HG02852 (cell line): Measurements from ENCODE around the gene MXD1.
"Not testable (repeated sequence)": the region's sequence is repeated elsewhere in the genome, so short reads cannot be mapped to it uniquely, and the experiment has no call there.

ENCODE experiments used
- ATAC-seq: cut with Tn5 transposase; IDR thresholded peaks from one replicate; pipeline ENCODE4 v1.9.1; 2021; ENCODE audit warnings: mild to moderate bottlenecking, moderate library complexity; ENCODE audit not compliant: unreplicated experiment

MXD1 gene, protein sequence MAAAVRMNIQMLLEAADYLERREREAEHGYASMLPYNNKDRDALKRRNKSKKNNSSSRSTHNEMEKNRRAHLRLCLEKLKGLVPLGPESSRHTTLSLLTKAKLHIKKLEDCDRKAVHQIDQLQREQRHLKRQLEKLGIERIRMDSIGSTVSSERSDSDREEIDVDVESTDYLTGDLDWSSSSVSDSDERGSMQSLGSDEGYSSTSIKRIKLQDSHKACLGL

DNA sequence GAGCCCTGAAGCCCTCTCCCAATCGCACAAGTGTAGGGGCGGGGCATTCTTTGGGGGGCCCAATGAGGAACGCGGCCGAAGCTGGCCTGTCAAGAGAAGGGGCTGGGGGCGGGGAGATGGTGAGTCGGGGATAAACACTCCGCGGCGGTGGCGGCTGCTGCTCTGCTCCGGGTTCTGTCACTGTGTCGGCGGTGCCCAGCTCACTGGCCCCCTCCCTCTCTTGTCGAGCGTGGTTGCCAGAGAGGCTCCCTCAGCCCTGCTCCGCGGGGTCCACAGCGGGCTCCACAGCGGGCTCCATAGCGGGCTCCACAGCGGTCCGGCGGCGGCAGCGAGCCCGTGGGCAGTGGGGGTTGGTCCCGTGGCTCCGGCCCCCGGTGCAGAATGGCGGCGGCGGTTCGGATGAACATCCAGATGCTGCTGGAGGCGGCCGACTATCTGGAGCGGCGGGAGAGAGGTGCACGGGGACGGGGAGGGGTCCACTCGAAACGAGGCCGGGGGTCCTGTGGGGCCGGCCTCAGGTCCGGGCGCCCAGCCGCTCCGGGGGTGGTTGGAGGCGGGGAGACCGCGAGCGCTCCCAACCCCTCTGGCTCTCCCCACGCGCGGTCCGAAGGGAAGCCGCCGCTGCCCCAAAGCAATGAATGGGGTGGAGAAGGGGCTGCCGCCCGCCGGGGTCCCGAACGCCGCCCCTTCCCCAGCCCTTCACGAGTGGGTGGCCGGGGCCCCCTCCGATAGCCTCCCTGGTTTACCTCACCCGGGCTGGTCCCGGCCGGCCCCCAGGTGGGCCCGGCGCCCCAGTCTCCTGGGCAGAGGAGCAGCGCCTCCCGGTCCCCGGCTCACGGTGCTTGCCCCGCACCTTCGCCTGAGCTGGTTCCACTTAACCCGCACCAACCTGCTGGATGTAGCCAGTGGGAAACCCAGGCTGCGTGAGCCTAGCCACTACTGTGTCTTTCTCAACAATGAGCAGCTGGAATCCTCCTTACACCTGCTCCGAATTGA lies at the start of gene MXD1:
TSS of gene MXD1 (plus strand) at position 160 of the 996 bp plus-strand sequence. CDS start at position 382, 222 bp downstream.
- no peak for ATAC-seq

DNA sequence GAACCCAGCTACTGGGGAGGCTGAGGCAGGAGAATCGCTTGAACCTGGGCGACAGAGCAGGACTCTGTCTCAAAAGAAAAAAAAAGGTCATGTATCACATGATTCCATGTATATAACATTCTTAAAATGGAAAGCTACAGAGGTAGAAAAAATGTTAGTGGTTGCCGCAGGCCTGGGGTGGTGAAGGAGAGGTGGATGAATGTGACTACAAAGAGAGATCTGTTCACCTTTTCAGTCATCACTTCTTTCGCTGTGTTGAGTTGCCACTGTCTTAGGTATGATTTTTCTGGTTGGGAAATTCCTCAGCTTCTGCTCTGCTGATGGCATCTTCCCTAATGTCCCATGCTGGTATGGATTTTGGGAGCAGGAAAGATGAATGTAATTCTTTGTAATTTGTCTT lies 26.5 kb upstream of the MXD1 start:
- no peak for ATAC-seq

DNA sequence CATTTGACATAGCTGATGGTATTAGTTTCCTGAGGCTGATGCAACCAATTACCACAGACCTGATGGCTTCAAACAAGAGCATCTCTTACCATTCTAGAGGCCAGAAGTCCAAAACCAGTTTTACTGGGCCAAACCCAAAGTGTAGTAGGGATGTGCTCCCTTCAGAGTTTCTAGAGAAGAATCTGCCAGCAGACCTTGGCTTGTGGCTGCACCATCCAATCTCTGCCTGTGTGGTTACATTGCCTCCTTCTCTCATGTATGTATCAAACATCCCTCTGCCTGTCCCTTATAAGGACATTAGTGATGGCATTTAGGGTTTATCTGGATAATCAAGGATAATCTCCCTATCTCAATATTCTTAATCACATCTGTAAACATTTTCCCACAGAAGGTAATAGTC lies 25.6 kb upstream of the MXD1 start:
- ATAC-seq, result no peak

DNA sequence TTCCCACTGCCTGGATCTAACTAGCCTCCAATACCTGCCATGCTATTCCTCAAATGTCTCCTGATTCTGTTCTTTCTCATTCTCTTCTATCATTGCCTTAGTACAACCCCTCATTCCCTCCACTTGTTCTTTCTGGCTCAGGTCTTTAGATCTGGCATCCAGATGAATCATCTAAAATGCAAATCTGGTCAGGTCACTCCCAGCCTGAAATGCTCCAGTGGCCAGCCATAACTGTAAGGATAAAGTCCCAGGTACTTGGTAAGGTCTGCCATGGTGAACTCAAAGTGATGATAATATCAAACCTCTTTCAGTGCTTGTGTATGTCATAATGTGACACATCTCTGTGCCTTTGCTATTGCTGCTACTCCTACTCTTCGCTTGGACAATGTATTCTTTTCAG lies 24.0 kb upstream of the MXD1 start:
- no peak for ATAC-seq

DNA sequence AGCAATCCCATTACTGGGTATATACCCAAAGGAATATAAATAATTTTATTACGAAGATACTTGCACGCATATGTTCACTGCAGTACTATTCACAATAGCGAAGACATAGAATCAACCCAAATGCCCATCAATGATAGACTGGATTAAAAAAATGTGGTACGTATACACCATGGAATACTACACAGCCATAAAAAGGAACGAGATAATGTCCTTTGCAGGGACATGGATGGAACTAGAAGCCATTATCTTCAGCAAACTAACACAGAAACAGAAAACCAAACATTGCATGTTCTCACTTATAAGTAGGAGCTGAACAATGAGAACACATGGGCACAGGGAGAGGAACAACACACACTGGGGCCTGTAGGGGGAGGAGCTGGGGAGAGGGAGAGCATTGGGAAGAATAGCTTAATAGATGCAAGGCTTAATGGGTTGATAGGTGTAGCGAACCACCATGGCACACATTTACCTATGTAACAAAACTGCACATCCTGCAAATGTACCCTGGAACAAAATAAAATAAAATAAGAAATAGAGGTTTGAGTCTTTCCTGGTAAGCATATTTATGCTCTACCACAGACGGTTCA lies 22.0 kb upstream of the MXD1 start:
- ATAC-seq, result not testable (repeated sequence)

DNA sequence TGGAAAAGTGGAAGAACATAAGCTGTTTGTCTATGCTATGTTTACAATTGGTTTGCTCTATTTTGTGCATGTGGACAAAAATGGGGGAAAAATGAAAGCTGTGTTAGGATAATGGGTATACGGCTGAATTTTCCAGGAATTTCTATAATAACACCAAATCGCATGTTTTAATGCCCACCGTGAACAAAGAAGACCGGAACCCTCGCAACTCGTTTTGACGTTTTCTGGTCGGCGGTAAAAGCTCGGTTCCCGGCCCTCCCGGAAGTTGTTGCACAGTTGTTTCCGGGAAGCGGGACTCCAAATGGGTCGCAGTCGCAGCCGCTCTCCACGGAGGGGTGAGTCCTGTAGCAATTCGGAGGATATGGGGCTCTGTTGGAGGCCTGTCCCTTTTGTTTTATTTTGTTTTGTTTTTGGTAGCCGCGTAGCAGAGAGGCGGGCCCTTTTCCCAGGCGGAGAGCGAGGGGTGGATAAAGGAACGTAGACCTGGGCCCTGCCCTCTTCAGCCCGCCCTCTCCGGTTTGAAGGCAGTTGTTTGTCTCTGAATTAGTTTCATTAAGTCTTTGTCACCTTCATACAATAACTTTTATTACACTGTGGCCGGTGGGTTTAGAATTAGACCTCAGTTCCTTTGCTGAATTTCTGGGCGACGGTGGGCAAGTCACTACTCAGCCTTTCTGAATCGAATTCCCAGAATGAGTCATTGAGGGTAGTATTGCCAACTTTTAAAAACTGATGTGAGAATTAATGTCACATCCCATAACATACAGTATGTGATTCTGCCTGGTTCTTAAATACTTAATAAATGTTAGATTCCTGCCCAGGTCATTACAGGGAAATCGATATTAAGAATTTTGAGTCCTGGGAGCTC lies 21.0 kb upstream of the MXD1 start, which contains the start of gene SNRNP27:
TSS of gene SNRNP27 (plus strand) at position 273 of the 868 bp plus-strand sequence. CDS start at position 302, 29 bp downstream.
- peak; percentile 82 for ATAC-seq

DNA sequence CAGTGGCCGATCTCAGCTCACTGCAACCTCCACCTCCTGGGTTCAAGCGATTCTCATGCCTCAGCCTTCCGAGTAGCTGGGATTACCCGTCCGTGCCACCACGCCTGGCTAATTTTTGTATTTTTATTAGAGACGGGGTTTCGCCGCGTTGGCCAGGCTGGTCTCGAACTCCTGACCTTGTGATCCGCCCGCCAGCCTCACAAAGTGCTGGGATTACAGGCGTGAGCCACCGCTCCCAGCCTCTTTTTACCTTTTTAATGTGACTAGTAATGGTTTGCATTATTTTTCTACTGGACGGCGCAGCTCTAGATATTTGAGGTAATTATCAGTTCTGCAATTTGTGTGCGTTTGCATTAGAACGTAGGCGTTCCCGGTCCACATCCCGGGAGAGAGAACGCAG lies 20.2 kb upstream of the MXD1 start:
- ATAC-seq, result not testable (repeated sequence)

DNA sequence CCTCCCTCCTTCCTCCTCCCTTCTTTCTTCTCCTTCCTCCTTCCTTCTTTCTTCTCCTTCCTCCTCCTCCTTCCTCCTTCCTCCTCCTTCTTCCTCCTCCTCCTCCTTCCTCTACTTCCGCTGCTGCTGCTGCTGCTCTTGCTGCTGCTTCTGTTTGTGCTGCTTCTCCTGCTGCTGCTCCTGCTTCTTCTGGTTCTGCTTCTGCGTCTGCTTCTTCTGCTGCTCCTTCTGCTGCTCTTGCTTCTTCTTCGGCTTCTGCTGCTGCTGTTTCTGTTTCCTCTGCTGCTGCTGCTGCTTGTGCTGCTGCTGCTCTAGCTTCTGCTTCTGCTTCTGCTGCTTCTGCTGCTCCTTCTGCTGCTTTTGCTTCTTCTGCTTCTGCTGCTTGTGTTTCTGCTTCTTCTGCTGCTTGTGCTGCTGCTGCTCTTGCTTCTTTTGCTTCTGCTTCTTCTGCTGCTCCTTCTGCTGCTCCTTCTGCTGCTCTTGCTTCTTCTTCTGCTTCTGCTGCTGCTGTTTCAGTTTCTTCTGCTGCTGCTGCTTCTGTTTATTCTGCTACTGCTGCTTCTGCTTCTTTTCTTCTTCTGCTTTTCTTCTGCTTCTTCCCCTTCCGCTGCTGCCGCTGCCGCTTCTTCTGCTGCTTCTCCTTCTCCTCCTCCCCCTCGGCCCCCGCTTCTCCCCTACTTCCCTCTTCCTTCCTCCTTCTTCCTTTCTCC lies 12.5 kb upstream of the MXD1 start:
- ATAC-seq, result no peak

DNA sequence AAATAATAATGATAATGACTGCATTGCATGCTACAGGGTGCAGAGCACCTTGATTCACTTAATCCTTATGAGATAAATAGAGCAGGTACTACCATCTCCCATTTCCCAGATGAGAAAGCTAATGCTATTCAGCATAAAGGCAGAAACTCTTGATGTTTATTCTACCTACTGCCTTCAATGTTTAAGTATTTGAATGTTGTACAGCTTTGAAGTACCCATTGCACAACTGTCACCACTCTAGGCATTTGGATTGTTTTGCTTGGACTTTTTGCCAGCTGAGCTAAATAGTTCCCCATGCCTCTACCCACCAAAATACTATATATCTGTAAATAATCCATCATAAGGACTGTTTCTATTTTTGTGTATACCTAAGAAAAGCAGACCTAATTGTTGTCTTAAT lies 7.7 kb upstream of the MXD1 start:
- no peak for ATAC-seq

DNA sequence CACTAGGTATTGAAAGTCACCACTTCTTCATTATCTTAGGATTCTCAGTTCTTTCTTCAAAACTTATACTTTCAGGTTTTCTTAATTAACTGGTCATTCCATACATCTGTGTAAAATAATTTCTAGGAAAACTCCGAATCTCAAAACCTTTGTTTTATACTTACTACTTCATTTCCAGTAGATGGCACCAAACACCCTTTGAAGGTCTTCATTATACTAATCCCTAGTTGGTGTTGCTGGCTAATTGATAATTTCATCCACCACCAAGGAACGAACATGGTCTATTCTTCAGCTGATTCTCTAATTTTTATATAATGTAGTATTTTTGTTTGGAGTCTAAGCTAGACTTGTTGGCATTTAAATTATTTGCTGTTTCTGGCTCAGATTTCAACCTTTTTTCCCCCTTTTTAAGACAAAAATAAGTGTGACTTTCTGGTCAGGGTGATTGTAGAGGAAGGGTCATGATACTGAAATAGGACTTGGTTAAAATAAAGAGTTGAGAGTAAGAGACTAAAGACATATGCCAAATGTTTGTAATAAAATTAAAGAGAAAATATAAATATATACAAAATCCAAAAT lies 2.8 kb upstream of the MXD1 start:
- ATAC-seq, result no peak

DNA sequence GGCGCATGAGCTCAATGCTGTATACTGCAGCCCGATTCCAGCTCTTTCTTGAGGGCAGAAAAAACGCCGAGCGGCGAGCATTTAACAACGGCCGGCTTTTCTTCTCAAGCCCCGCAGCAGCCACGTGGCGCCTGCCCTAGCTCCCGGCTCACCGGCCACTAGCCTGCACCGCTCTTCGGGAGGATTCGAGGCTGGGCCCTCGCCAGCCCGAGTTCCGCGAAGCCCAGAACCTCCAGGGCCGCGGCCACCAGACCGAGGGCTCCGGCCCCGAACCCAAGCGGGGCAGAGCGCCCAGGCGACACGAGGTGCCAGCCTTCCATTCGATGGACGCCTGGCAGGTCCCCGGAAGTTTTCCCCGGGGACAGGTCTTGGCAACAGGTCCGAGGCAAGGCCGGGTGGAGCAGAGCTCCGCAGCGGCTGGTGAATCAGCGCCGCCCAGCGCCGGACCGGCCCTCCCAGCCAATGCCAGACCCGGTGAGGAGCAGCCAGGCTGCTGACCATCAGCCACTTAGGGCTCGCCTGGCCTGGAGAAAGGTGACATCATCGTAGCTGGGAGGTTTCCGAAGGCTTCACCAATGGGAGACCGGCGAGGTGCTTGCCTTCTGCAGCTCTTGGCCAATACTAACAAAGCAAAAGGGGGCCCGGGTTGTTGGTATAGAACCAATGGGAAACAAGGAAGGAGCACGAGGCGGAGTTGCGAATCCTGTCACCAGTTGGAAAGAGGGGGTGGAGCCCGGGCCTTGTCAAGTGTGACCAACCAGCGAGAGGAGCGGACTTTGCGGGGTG lies 552 bp upstream of the MXD1 start:
- ATAC-seq, result peak; percentile 90

DNA sequence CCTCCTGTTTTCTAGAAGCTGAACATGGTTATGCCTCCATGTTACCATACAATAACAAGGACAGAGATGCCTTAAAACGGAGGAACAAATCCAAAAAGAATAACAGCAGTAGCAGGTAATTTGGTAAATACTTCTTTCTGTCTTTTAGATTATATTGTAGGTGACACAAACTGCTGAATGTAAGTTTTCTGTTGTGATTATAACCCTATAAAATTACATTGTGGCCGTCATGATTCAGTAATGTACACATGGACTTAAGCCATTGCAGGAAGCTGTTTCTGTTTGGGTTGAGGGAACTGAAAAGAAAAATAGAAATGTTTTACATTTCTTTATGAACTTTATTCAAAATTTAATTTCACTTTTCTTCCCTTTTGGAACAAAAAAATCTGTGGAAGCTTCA lies 1.2 kb downstream of the MXD1 start:
- no peak for ATAC-seq

DNA sequence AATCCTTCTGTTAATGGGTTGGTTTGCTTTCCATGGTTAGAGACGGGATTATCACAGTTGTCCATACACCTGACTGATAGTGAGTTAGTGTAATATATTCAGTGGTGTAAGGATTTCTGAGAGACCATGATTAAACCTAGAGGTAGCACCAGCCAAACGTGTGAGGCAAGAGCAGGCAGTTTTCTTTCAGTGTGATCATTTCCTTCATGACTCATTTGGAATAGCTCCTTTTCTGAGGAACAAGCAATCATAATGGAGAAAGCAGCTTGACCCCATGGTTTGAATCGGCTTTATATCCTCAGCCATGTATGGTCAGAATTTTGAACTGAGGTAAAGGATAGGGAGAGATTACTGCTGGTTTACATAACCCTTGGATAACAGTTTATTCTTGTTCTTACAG lies 2.9 kb downstream of the MXD1 start:
- no peak for ATAC-seq

DNA sequence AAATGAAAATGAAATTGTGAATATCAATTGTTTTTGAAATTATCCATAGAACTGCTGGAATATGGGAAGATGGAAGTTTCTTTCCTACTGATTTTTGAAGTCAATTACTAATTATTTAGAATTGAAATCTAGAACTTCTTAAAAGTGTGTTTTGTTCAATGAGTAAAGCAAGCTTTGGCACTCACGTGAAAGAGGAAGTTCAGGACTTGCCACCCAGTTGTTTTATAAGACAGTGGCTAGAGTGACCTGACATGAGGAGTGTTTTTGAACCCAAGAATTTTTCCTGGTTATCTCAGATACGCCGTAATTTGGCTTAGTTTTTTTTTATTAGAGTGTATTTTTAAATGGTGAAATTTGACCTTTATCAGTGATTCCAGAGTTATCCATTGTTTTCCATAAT lies 3.5 kb downstream of the MXD1 start:
- ATAC-seq, result no peak

DNA sequence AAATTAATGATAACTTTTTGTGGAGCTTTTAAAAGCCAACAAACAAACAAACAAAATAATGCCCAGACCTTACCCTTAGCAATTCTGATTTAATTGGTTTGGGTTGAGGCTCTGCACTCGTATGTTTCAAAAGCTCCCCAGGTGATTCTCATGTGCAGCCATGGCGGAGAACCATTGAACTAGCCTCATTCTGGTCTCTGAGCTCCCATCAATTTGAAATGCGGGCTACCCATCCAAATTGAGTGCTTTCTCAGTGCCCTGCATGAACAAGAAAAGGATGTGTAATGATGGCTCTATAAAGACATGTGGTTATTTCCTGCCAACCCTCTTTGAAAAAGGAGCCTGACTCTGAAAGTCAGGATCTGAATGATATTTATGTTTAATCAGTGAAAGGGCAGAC lies 8.2 kb downstream of the MXD1 start:
- ATAC-seq, result no peak

DNA sequence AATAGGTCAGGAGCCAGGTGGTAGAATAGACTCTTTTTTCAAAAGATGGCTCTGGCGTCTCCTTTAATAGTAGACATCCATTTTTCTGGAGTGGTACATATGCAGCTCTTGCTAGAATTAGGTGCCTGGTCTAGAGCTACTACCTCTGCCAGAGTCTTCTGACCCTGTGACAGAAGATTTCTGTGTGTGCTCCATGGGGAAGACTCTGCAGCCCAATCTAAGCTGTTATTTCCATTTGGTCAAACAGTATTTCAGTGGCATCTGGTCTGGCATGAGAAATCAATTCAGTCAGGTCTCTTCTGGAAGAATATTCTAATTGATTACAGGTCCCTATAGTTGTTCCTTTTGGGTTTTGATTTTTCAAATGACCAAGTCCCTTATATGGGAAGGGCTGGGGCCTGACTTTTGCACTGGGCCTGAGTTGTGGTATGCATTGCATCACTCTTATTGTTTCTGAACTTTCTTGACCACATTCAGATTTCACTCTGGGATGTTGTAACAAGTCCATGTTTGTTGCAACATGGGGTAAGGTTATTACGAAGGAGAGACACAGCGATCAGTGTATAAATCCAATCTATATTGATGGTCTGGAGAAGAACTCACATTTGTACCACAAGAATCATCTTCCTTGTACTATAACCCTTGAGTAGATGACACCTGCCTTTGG lies 12.1 kb downstream of the MXD1 start:
- no peak for ATAC-seq

DNA sequence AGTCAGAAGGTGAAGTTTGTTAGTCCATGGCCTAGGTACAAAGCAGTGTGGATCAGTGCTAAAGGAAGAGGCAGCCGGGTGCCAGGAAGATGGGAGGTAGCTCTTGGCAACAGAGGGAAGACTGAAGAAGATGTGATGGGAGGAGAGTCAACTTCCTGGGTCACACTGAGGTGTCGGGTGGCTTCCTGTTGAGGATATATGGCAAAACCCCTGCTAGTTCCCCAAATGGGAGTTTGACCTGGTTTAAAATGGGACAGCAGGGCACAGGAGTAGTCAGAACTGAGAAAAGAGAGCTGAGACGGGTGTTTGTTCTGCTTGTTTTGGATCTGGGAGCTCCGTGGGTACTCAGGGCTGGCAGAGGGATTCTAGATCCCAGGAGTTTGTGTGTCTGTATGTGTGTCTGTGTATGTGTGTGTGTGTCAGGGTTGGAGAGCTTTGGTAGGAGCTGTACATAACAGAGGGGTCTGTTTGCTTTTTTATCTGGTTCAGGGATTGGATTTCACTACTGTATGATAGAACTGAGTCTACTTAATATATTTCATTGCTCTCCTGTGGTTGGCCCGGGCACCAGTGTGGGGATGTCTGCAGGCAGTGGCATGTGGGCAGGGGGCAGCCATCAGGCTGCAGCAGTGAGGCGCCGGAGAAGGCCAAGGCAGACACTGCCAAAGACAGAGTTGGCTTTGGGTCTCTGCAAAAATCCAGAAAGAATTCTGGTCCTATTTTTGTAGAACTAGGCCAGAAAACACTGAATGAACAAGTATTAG lies 17.1 kb downstream of the MXD1 start:
- ATAC-seq, result no peak

DNA sequence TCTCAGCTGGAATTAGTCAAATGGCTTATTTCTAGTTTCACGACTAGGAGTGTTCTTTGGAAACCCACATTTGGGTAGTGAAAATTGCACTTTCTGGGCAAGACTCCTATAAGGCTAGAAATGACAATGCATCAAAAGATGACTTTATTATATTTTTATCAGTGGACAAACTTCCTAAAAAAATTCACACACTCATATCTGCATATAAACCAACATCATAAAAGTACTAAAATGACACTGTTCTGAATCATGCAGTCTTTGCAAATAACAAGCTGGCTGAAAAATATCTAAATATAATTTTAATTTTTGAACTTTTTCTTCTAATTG lies 17.6 kb downstream of the MXD1 start:
- ATAC-seq, result no peak
